Right lobe of liver (tissue), 6 donors: ENCODE data around the gene FEM1C. TPM values are rescaled to one million over a fixed set of nuclear protein-coding genes. Genes with fewer than 3 reads are reported as not detected.

Experiments used
- ATAC-seq, 4 donors: fragments of 200-7000 bp; cut with Tn5 transposase; one replicate each; pipeline ENCODE4 v1.9.1; 2020; ENCODE audit warnings: mild to moderate bottlenecking in 4 of 4, moderate library complexity in 4 of 4
- DNase-seq, 3 donors: peaks; one replicate each; pipeline ENCODE4 v3.0.0-alpha.2; 2020
- H3K27ac ChIP-seq, 3 donors: fragments of 200-600 bp; one replicate each; pipeline ENCODE4 v1.8.0; 2022
- H3K27me3 ChIP-seq, 2 donors: fragments of 200-600 bp; one replicate each; pipeline ENCODE4 v1.8.0; 2022
- H3K36me3 ChIP-seq, 4 donors: fragments of 200-600 bp; sonication (generic) in 1 of 4; one replicate each; pipeline versions ENCODE4 v1.5.1 to v1.8.0; 2017 to 2022; ENCODE audit warnings: control low read depth in 1 of 4
- H3K4me1 ChIP-seq, 4 donors: fragments of 200-600 bp; sonication (generic) in 1 of 4; one replicate each; pipeline versions ENCODE4 v1.5.1 to v1.8.0; 2017 to 2022; ENCODE audit warnings: control low read depth in 1 of 4
- H3K4me3 ChIP-seq, 3 donors: fragments of 200-600 bp; one replicate each; pipeline ENCODE4 v1.8.0; 2022
- H3K9me3 ChIP-seq, 4 donors: fragments of 200-600 bp; sonication (generic) in 1 of 4; one replicate each; pipeline versions ENCODE4 v1.5.1 to v1.8.0; 2017 to 2022; ENCODE audit warnings: control low read depth in 1 of 4
- CTCF ChIP-seq, 4 donors: fragments of 200-600 bp in 3 of 4; fragments of 450-650 bp in 1 of 4; IDR thresholded peaks; one replicate each; pipeline versions ENCODE4 v1.5.1 to v1.8.0; 2016 to 2022; ENCODE audit warnings: antibody characterized with exemption in 4 of 4, mild to moderate bottlenecking in 2 of 4
- POLR2A ChIP-seq: fragments of 450-650 bp; IDR thresholded peaks from one replicate; pipeline ENCODE4 v1.6.1; 2017; ENCODE audit warnings: antibody characterized with exemption, mild to moderate bottlenecking
- WGBS: methylation state at CpG from one replicate; pipeline ENCODE4 v1.1.6; 2018; ENCODE audit warnings: low coverage, low lambda C conversion rate; ENCODE audit not compliant: insufficient coverage; ENCODE audit errors: missing lambda C conversion rate; 5-methylcytosine and 5-hydroxymethylcytosine counted together
- intact Hi-C, 2 donors: fragments of 100-400 bp; cut with DNase I; formaldehyde crosslinking; loops; one replicate each; pipeline versions ENCODE4 v1.11.2 to v1.14.1; 2022
- total RNA-seq, 6 experiments: library from RNA; depleted of rRNA in 2 of 6; stranded (reverse); fragments of >200 nt in 2 of 6; fragmentation: NEBNext Ultra II Directional in 3 of 6; extraction: Animal tissue kit (Norgen Biotek cat#: 25700) in 3 of 6; gene quantifications; one replicate each; pipeline versions ENCODE4 v1.1.0 to v1.2.4, GENCODE V29; 2016 to 2023
- donor health status: DM: no; HTN: yes; CAD: no.
- donor health status: DM: no; HTN: no; CAD: no.
- donor health status: DM: no; HTN: no; CAD: no.
- donor health status: DM: no; HTN: yes; CAD: no.
- donor health status: DM: no; HTN: yes; CAD: no.

The FEM1C gene
- total RNA-seq, 6 experiments from 2014 or later = 8.7 to 12.2 (median 11.0) TPM

- Histone ChIP-seq H3K4me1 (no peaks in the 10 kb centered on the region), H3K27me3 (no peaks in the 10 kb centered on the region), H3K4me3 (no peak overlapping the region), H3K36me3 (peaks cover 0 to under 1% (median 0%) of the 10 kb centered on the region in 4 donors), H3K27ac (no peak overlapping the region), H3K9me3 (no peaks in the 10 kb centered on the region)
- intact Hi-C loops = loop anchor here (5.0 to 10.0 kb wide), 2 partner anchors 261 to 263 kb away; no protein-coding TSS in a partner anchor
- TF ChIP-seq POLR2A (no peak), CTCF (IDR thresholded peaks at IDR 0.05) (no peak)
- ATAC-seq (no peak), DNase-seq (no peak)
- 63% methylated on average over 3 of the region's 5 CpGs for WGBS
Measured at GRCh38 chr5:115575167-115576070, 30.8 kb upstream of the FEM1C start.

- ATAC-seq = no peak
- WGBS = 82% methylated on average over 2 of the region's 2 CpGs
Measured at GRCh38 chr5:115573133-115573532, 28.6 kb upstream of the FEM1C start.

GRCh38 chr5:115571441-115571878, 26.9 kb upstream of the FEM1C start:
- WGBS = 100% methylated on average over 2 of the region's 5 CpGs
- H3K27ac ChIP-seq = no peak overlapping the region

More at GRCh38 chr5:115573133-115573532, 28.6 kb upstream of the FEM1C start:
- DNase-seq = no peak
- Histone ChIP-seq H3K4me1 (no peaks in the 10 kb centered on the region), H3K36me3 (no peaks in the 10 kb centered on the region), H3K27me3 (no peaks in the 10 kb centered on the region), H3K27ac (no peak overlapping the region), H3K9me3 (no peaks in the 10 kb centered on the region), H3K4me3 (no peak overlapping the region)
- no peak for TF ChIP-seq CTCF (IDR thresholded peaks at IDR 0.05)
- intact Hi-C loops = loop anchor here in 1 of 2 donors (10.0 kb wide), 1 partner anchor 258 kb away; no protein-coding TSS in a partner anchor

GRCh38 chr5:115568668-115569067, 24.1 kb upstream of the FEM1C start:
- H3K4me3 ChIP-seq = no peak overlapping the region
- 79% methylated on average over 1 of the region's 1 CpG for WGBS
- DNase-seq (no peak), ATAC-seq (no peak)
- H3K36me3 ChIP-seq = no peaks in the 10 kb centered on the region
- H3K9me3 ChIP-seq = no peaks in the 10 kb centered on the region
- no peak overlapping the region for H3K27ac ChIP-seq
- TF ChIP-seq POLR2A (no peak), CTCF (IDR thresholded peaks at IDR 0.05) (no peak)
- intact Hi-C loops = no loop called here
- H3K27me3 ChIP-seq = no peaks in the 10 kb centered on the region
- no peaks in the 10 kb centered on the region for H3K4me1 ChIP-seq

More at GRCh38 chr5:115571441-115571878, 26.9 kb upstream of the FEM1C start:
- TF ChIP-seq POLR2A = no peak
- TF ChIP-seq CTCF (IDR thresholded peaks at IDR 0.05) = no peak
- no peak overlapping the region for H3K4me3 ChIP-seq
- ATAC-seq (peak in 1 of 4 donors; percentile 25), DNase-seq (no peak)
- intact Hi-C loops = loop anchor here in 1 of 2 donors (10.0 kb wide), 1 partner anchor 257 kb away; no protein-coding TSS in a partner anchor
- no peaks in the 10 kb centered on the region for H3K9me3 ChIP-seq
- no peaks in the 10 kb centered on the region for H3K4me1 ChIP-seq
- no peaks in the 10 kb centered on the region for H3K36me3 ChIP-seq
- H3K27me3 ChIP-seq = no peaks in the 10 kb centered on the region
